Measurements from ENCODE around the gene GLOD4.
"Not testable (repeated sequence)": the region's sequence is repeated elsewhere in the genome, so short reads cannot be mapped to it uniquely, and the experiment has no call there.

GLOD4 gene

GRCh38 chr17:767076-767475 lies 15.0 kb downstream of the GLOD4 start:
- no peak for DNase-seq

GRCh38 chr17:760371-760770 lies 21.7 kb downstream of the GLOD4 start:
- no peak for DNase-seq

- DNase-seq = no peak
These were observed 22.1 kb downstream of the GLOD4 start for GRCh38 chr17:759964-760363.

- DNase-seq = not testable (repeated sequence)
These were observed 26.0 kb downstream of the GLOD4 start for GRCh38 chr17:756010-756567.

- DNase-seq = not testable (repeated sequence)
These were observed 26.6 kb downstream of the GLOD4 start for GRCh38 chr17:755319-755961.

- no peak for DNase-seq
These were observed 28.7 kb downstream of the GLOD4 start for GRCh38 chr17:753418-753817.

- DNase-seq = peak; percentile 57 to 77 (median 60)
These were observed 29.4 kb downstream of the GLOD4 start for GRCh38 chr17:752620-753219.

- DNase-seq = peak; percentile 86 to 91 (median 90)
These were observed 30.0 kb downstream of the GLOD4 start, which contains the start of gene GEMIN4 for GRCh38 chr17:752002-752619. GEMIN4 (minus strand) TSS chr17:752264; CDS start chr17:752142, 122 bp downstream.

- DNase-seq = peak in 2 of 3 experiments; percentile 10 to 54
These were observed 30.6 kb downstream of the GLOD4 start for GRCh38 chr17:751269-752001.

GRCh38 chr17:750431-751037 lies 31.5 kb downstream of the GLOD4 start:
- no peak for DNase-seq

GRCh38 chr17:749359-749758 lies 32.7 kb downstream of the GLOD4 start:
- not testable (repeated sequence) for DNase-seq

GRCh38 chr17:748604-749003 lies 33.5 kb downstream of the GLOD4 start:
- not testable (repeated sequence) for DNase-seq

- no peak for DNase-seq
These were observed 35.1 kb downstream of the GLOD4 start for GRCh38 chr17:746783-747629.

- DNase-seq = no peak
These were observed 35.9 kb downstream of the GLOD4 start for GRCh38 chr17:746181-746580.

- DNase-seq = no peak
These were observed 36.7 kb downstream of the GLOD4 start for GRCh38 chr17:745406-745805.

GRCh38 chr17:744937-745336 lies 37.1 kb downstream of the GLOD4 start:
- DNase-seq = no peak

GRCh38 chr17:743139-743538 lies 38.9 kb downstream of the GLOD4 start:
- DNase-seq = no peak

- no peak for DNase-seq
These were observed 39.8 kb downstream of the GLOD4 start for GRCh38 chr17:742147-742793.

- DNase-seq = no peak
These were observed 41.7 kb downstream of the GLOD4 start for GRCh38 chr17:740240-741017.

GRCh38 chr17:737561-738113 lies 44.4 kb downstream of the GLOD4 start:
- DNase-seq = no peak
